Stimulated activated naive CD4-positive, alpha-beta T cell treated with Interleukin-2 at 50 U/mL for 16 hours (primary cell): Measurements from ENCODE around the gene STX11.
"Not testable (repeated sequence)": the region's sequence is repeated elsewhere in the genome, so short reads cannot be mapped to it uniquely, and the experiment has no call there.

ENCODE experiments used
- DNase-seq: peaks from one replicate; lab custom pipeline; 2025; lab: John Stamatoyannopoulos, UW

The STX11 gene

DNA sequence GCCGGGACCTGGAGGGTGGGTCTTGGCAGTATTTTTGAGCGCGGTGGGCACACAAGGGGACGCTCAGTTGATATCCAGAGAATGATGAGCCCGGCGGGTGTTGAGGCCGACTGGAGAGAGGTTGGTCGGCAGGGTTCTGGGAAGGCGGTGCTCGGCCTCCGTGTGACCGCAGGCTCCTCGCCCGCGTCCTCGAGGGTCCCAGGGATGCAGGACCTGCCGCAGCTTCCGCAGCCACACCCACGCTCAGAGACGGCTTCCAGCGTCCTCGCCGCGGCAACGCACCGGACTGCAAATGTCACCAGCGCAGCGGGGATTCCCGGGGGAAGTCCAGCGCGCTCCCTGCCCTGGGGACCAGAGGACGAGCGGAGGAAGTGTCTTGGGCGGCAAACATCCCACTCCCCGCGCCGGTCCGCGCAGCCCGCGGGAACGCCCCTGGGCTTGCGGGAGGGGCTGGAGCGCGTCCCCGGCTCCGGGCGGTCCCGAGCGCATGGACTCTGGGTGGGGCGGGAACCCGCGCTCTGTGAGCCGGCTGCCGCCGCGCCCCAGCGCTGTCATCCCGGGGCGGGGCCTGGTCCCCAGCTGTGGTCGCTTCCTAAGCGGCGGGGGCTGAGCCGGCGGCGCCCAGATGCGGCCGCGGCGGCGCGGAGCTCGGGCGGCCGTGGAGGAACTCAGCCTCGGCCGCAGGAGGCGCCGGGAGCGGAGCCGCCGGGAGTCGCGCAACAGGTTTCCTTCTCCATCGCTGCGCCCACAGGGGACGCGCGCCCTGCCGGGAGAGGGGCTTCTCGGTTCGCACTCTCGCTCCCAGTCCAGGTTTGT lies at the start of gene STX11:
Gene STX11 (plus strand): TSS at position 624 of the 816 bp plus-strand sequence. CDS start 36,111 bp downstream, outside the sequence.
- DNase-seq = peak; percentile 89

DNA sequence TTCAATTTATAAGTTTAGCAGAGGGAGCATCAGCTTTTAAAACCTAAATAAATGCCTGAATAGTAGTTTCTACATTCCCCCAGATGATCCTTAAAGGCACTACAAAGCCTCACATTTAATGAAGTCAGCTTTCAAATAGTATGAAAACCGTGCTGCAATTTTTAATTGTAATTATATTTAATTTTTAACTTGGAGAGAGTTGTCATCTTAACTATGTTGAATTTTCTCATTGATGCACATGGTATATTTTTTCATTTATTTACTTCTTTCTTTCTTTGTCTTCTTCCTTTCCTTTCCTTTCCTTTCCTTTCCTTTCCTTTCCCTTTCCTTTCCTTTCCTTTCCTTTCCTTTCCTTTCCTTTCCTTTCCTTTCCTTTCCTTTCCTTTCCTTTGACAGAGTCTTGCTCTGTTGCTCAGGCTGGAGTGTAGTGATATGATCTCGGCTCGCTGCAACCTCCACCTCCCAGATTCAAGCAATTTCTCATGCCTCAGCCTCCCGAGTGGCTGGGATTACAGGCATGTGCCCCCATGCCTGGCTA lies 47.2 kb upstream of the STX11 start:
- DNase-seq = no peak

DNA sequence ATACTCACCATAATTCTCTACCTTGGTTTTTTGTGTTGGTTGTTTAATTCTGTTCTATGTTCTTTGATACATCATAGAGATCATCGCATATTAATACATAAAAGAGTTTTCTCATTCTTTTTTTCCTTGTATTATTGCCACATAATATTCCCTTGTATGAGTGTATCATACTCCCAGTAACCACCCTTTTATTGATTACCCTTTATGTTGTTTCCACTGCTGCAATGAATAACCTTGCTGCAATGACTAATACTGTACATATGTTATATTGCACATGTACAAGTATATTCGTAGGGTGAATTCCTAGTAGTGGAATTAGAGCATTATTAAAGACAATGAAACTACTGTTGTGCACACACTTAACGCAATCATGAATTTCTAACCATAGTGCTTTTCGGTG lies 45.8 kb upstream of the STX11 start:
- no peak for DNase-seq

DNA sequence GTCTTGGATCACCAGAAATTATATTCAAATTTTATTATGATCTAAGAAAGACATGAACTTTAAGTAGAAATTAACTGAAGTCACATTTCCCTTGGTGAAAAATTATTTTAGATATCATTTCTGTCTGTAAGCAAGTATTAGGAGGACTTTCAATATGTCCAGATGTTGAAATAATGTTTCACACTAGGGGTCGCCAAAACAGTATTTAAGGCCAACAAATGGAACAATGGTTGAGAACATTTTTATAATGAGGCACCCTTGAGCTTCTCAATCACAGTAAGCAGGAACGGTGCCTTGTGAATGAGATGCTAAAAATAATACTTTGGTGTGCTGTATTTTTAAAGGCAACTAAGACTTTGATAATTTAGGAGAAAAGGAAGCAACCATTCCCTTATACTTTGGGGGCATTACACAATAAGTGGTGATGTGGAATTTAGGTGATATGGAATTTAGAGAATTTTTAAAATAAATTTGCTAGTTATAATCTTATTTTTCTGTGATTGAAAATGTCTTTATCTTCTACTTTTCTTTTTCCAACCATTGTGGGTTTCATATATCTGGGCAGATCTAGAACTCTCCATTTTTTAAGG lies 45.3 kb upstream of the STX11 start:
- DNase-seq = no peak

DNA sequence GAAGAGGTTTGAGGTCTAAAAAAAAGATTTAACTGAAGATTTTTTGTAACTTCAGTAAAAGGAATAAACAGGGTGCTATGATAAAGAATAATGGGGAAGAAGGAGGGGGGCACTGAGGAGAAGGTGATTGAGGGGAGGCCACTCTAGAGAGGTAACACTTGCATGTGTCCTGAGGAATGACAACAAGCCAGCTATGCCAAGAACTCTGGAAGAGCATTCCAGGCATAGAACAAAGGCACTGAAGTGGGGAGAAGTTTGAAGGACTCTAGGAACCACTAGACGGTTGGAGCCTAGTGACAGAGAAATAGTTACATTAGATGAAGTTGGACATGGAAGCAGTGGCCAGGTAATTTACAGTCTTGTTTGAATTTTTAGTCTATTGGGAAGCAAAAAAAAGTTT lies 44.1 kb upstream of the STX11 start:
- no peak for DNase-seq

DNA sequence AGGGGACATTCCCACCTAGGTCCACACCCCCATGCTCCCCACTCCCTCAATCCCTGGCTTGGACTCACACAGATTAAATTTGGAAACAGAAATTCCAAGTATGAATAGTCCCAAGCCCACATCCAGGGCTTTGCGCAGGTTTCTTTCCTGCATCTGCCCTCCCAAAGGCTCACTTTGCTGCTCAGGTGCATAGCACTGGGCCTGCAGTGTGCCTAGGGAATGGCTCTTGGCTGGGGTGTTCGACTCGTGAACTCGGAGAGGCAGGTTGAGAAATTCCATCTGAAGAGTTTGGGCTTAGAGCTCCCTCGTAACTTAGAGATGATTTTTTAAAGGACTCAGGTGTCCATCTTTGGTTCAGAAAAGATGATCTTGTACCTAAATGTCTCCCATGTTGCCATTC lies 40.1 kb upstream of the STX11 start:
- DNase-seq = no peak

DNA sequence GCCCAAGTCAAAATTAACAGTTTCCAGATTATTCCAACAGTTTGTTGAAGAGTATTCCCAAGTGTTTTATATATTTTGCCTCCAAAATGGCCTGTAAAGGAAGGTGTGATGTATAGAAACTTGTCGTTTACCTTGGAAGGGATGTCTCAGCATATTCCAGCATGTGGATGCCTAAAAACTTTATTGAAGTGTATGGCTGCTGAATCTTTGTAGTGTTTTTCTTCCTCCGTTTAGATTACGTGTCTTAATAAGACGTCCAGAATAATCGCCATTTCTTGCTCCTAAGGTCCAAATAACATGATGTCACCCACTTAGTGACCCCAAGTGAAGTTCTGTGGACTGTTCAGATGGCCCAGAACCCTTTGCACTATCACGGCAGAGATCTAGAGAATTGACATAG lies 37.0 kb upstream of the STX11 start:
- DNase-seq = no peak

DNA sequence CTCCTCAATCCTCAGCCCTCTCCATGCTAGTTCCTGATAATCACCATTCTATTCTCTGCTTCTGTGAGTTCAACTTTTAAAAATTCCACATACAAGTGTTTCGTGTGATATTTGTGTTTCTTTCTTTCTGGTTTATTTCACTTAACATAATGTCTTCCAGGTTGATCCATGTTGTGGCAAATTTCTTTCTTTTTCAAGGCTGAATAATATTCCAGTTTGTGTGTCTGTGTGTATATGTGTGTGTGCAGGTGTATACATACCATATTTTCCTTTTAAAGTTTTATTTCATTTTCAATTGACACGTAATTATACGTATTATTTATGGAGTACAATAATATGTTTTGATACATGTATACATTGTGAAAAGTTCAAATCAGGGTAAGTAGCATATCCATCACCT lies 35.1 kb upstream of the STX11 start:
- no peak for DNase-seq

DNA sequence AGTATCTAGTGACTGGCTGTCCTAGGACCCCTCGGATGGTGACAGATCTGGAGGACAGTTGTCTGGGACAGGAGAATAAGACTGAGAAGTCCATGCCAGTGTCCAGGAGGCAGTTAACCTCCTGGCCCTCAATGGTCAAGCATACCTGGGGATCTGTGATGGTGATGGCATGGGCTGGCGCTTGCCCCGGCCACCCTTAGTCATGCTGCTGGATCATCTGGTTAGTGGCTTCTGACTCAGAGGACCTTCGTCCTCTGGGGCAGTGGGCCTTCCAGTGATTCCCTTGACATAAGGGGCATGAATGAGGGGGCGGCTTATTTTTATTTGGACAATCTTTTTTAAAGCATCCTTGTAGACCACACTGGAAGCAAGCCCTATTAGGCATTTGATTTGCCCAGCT lies 30.9 kb upstream of the STX11 start:
- no peak for DNase-seq

DNA sequence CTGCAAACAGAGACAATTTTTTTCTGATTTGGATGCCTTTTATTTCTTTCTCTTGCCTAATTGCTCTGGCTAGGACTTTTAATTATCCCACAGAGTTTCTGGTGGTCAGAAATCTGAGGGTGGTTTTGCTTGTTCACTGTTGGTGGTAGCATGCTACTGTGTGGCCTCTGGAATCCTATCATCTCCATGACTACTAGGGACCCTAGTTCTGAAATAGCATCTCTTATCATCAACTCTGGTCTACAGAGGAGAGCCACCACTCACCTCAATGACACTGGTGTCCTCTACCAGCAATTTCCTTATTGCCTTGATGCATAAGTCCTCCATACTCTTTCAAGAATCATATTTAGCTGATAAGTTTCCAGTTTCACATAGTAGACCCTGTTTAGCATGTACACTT lies 27.5 kb upstream of the STX11 start:
- DNase-seq = no peak

DNA sequence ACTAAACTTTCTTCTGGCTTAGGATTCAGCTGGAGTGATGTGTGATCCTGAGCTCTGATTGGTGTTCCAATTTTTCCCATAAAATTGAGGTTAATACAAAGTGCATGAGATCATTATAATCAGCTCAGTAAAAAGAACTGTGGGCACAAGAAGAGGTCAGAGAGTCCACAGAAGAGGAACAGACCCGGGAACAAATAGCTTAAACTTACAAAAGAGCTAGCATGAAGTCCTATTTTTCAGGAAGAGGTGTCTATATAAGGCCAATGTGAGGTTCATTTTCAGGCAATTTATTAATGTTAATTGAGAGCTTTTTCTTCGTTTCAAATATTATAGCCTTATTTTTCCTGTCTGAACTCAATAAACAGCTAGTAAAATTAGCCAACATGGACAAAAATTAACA lies 26.9 kb upstream of the STX11 start:
- no peak for DNase-seq

DNA sequence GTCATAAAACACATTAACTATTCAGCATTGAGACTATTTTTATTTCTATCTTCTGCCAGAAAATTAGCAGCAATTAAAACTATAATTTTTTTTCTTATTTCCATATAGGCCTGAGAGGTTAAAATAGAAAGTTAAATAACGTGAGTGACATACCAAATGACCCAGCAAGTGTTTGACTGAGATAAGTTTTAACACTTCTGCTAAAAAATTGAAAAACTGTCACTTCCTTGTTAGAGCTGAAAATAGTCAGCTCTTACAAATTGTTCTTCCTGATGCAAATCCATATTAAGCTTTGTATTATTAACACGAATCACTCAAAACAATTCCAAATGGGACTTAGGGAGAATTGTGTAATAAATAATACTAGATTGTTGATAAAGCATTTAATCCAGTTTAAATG lies 26.5 kb upstream of the STX11 start:
- no peak for DNase-seq

DNA sequence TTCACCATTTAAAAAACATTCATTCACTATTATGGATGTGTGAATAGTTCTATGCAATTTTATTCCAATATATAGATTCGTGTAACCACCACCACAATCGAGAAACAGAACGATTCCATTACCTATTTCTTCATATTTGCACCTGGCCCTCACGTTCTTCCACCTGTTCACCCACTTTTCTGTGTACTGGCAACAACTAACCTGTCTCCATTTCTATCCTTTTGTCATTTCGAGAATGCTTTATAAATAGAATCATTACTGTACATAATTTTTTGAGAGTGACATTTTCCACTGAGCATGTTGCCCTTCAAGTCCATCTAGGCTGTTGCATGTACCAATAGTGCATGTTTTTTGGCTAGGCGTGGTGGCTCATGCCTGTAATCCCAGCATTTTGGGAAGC lies 23.2 kb upstream of the STX11 start:
- DNase-seq = no peak

DNA sequence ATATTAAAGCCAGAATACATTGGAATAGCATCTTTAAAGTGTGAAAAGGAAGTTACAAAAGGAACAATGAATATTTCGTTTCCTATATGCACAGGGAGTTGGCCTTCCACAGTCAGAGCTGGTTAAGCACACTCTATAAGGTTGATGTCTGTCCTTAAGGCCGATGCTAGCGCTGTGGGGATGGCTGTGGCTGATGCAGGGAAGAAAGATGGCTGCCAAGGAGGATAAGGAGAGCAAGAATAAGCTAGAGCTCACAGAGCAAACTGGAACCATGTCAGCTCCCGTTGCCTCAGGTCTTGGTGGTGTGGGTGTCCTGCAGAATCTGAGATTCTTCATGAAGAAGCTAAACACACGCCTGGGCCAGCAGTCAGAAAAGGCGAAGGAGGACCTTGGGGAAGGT lies 20.8 kb upstream of the STX11 start:
- DNase-seq = no peak

DNA sequence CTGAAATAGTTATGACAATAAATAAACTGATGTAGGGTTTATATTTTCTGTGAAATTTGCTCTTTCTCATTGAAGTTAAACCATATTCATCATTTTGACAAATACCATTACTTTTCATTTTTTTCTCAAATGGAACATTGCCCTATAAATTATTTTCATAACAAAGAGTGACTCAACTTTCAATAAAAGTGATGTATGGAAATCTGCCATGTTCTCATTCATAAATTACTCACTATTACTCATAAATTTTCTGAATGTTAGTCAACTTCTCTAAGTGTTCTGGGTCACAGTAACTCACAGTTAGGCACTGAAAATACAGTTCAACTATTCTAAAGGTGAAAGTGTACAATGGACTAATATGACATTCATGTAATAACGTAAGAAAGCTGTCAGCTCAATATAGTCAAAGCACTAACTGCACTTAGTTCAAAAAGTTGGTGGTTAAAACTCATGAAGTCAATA lies 19.0 kb upstream of the STX11 start:
- DNase-seq = no peak

DNA sequence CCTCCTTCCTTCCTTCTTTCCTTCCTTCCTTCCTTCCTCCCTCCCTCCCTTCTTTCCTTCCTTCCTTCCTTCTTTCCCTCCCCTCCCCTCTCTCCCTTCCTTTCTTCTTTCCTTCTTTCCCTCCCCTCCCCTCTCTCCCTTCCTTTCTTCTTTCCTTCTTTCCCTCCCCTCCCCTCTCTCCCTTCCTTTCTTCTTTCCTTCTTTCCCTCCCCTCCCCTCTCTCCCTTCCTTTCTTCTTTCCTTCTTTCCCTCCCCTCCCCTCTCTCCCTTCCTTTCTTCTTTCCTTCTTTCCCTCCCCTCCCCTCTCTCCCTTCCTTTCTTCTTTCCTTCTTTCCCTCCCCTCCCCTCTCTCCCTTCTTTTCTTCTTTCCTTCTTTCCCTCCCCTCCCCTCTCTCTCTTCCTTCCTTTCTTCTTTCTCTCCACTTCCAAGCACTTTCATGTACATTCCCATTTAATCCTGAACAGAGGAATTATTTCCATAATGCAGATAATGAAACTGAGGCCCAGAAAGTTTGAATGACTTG lies 18.1 kb upstream of the STX11 start:
- not testable (repeated sequence) for DNase-seq

DNA sequence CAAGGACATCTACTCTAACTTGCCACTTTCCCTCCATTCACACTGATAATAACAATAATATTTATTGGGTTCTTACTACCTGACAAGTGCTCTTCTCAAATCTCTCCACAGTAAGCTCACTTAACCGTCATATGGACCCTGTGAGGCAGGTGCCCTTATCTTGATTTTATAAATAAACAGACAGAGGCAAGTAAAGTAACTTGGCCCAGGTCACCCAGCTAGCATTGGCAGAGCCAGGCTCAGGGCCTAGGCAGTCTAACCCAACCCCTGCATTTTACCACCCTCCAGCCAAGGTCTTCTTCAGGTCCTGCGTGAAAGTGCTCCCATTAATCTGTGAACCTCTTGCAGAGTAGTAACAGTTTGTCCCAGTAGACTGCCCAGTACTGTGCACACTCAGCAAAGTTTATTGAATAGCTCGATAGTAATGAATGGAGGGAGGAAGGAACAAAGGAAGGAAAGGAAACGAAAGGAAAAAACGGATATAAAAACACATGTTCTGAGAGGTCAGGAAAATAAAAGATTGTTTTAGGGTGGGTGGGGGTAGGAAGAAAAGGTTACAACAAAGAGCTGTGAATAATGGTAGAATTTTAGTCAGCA lies 17.0 kb upstream of the STX11 start:
- no peak for DNase-seq

DNA sequence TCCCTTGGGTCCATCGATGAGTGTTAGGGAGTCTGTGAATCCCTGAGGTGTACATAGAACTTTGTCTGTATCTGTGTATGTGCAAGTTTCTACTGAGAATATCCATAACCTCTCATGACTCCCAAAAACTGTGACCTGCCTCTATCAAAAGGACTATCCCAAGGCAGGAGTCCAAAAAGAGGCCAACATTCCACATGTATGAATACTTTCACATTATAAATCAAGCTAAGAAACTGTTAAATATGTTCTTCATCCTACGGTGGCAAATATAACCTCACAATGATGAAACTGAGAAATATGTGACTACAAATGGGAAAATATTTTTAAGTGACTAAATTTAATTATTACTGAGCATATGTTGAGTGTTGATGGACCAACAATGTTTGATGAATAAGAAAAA lies 16.1 kb upstream of the STX11 start:
- DNase-seq = no peak

DNA sequence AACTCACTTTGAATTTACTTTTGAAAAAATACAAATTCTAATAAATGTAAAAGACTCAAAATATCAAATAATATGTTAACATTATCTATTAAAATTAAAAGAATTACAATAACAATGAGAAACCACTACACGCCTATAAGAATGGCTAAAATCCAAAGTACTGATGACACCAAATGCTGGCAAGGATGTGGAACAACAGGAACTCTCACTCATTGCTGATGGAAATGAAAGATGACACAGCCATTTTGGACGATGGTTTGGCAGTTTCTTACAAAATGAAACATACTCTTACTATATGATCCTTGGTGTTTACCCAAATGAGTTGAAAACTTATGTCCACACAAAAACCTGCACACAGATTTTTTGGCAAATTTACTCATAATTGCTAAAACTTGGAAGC lies 15.6 kb upstream of the STX11 start:
- DNase-seq = no peak

DNA sequence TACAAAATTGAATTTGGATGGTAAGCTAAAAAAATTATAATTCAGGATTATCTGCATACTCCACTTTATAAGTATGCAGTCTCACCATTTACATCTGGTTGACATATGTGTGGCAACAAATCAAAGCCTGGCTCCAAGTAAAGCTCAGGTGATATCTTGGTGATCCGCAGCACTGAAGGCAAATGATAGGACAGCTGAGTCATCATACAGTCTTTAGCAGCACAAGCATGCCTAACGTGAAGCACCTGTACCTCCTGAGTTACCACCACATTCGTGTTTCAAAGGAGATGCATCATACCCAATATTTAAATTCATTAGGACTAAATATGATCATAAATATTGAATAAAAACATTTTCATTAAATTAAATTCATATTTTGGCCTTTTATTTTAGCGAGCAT lies 11.8 kb upstream of the STX11 start:
- no peak for DNase-seq

DNA sequence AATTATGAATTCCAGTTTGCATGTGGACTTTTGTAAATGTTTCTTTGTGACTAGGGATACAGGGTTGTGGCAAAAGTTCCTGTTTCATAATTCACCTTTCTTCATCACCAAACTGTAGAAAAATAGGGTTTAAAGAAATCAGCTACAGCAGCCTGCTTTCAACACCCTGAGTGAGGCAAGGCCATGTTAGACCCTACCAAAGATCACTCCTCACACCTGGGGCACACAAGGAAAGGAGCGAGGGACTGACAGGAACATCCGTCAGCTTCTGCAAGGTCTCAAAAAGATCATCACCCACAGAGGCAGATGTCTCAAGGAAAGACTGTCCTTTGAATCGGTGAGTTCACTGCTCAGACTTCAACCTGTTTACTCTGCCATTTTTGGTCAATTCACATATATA lies 10.5 kb upstream of the STX11 start:
- no peak for DNase-seq

DNA sequence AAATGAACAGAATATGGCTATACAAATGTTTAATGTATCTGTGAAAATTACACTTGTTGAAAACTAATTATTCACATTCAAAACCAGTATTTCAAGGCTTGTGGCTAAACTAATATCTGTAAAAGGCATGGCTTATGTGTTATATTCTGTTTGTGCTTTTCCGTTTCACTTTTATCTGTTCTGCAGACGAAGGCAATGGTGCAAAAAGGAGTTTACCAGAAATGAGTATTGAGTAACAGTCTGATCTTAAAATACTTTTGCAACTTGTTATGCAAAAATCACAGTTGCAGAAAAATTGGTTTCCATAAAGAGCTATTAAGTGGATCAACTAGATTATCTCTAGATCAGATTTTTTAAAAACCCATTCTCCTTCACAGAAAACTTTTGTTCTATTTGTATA lies 9.4 kb upstream of the STX11 start:
- DNase-seq = no peak

DNA sequence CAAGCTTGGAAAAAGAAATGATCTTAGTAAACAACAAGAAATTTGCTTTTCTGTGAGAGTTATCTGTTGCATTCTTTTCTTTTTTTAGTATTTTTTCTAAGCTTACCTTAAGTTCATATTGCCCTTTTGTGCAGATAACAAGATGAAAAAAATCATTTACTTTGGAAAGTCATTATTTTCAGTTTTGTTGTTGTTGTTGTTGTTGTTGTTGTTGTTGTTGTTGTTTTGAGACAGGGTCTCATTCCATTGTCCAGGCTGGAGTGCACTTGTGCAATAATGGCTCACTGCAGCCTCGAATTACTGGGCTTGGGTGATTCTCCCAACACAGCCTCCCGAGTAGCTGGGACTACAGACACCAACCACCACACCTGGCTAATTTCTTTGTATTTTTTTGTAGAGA lies 8.8 kb upstream of the STX11 start:
- no peak for DNase-seq
